Stimulated activated CD4-positive, alpha-beta T cell treated with anti-CD3 and anti-CD28 coated beads, Interleukin-4, amount 100 ng/mL, for 48 hours (primary cell): ENCODE measurements around the gene ZNF627.
A peak's percentile ranks its signal among the peaks of the same experiment; 100 is the strongest.
"Not testable (repeated sequence)": the region's sequence is repeated elsewhere in the genome, so short reads cannot be mapped to it uniquely, and the experiment has no call there.

Source experiments
- DNase-seq, 2 donors: peaks; one replicate each; pipeline ENCODE4 v3.0.0-alpha.2; 2020; ENCODE audit warnings: low read depth in 2 of 2

ZNF627 gene

DNA sequence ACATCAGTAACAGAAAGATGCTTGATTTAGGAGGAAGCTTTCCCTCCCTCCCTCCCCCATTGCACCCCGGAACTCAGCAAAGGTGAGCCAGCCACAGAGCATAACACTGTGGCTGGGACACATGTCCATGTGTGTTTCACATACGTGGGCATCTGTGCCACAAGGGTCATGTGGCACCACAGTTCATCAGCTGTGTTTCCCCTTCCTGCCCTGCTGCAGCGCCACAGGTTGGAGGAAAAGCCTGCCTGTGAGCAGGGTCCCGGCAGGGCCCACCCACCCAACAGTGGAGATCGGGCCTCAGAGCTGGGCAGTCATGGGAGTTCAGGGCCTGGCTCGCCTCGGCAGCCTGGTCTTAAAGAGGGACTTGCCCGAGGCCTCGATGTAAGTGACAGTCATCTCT is 22.6 kb upstream of the ZNF627 start:
- DNase-seq: no peak

DNA sequence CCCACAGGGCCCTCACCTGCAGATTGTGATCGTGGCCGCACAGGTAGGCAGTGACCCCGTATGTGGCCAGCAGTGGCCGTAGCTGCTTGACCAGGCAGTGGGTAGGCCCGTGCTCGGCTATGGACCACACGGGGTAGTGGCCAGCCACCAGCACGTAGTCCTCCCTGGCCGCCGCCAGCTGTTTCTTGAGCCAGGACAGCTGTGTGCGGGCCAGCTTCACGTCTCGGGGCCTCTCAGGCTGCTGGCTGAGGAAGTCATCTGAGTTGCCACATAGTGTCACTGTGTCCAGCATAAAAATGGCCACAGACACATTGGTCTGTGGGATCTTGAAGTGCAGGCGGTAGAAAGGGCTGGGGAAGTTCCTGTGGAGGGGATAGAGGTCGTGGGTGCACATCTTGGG is 21.1 kb upstream of the ZNF627 start:
- DNase-seq: no peak

DNA sequence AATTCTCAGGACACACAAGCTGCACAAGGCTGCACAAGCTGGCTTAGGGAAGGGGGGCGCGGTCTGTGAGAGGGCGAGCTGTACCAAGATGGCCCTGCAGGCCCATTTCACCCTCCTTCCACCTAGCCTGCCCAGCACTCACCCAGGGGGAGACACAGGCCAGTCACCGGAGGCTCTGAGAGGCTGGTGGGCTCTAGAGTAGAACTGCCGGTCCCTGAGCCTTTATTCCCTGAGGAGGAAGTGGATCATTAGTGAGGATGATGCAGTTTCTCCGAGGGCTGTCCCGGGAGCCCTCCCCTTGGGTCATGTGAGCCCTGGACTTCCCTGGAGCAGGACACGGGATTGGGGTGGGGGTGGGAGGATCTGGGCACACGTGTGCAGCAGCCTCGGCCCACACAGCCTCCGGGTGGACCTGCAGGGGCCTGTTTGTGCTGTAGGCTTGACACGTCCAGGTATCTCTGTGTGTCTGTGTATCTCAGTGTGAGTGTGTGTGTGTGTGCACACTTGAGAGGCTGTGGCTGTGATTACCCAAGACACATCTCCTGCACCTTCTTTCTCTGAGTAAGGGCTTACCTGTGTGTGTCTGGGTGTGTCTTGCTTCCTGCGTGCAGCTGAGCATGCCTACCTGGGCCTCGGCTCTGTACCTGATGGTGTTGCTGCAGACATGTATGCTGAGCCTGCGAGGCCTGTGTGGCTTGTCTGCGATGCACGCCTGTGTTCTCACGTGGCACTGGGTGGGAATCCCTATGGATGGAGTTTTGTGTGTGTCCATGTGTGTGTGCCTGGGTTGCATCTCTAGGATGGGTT is 19.6 kb upstream of the ZNF627 start, which contains the start of gene ACP5:
ACP5 (minus strand) TSS at position 195 of the 807 bp plus-strand sequence. CDS start 328 bp downstream, outside the sequence.
- no peak for DNase-seq

DNA sequence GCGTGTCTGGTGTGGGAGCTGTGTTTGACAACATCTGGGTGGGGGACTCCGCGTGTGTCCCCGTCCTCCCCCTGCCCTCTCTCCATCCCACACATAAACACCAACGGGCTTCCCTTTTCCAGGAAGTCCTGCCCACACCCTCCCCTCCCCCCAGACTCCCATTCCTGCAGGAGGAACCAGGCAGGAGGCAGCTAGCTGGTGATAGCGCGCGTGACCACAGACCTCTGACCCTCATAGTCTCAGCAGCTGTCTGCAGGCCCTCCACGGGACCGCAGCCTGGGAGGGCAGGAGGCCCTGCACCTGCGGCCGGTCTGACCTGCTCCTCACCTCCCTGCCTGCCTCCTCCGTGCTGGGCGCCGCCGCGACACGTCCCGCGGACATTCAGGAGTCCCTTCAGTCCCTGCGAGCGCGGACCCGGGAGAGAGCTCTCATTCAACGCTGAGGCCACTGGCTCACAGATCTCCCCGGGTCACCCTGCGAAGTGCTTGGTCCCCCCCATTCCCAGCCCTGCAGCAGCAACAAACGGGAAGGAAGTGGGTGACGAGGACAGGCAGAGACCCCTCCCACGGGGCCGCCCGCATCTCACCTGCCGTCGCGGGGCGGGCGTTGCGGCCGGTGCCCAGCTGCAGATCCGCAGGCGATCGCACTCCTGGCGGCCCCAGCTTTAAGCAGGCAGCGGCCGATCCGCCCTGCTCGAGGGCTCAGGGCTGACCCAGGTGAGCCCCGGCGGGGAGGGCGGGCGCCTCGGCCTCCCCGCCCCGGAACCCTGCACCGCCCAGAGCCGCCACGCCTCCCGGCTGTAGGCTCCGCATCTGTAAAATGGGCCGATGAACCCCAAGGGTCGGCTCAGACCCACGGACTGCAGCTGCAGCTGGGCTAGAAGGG is 18.8 kb upstream of the ZNF627 start:
- no peak for DNase-seq

DNA sequence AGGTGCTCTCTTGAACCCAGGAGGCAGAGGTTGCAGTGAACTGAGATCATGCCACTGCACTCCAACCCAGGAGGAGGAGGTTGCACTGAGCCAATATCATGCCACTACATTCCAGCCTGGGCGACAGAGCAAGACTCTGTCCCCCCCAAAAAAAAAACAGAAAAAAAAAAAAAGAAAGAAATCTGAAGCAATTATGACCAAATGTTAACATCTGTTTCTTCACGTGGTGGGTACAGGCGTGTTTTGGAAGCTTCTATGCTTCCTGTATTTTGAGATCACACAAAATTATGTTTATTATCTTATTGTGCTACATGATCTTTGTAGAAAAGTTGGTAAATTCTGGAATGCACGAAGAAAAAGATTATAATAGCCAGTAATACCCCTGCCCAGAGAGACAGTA is 17.2 kb upstream of the ZNF627 start:
- DNase-seq: no peak

DNA sequence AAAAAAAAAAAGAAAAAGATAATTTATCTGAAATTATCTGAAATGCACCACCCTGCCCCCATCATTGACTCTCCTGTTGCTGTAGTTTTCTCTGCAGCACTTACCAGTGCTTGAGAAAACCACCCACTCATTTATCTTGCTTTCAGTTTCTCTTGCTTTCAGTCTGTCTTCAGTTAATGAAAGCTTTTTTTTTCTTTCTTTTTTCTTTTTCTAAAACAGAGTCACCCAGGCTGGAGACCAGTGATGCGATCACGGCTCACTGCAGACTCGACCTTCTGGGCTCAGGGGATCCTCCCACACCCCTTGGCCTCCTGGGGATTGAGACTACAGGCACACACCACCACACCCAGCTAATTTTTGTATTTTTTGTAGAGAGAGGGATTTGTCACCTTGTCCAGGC is 15.5 kb upstream of the ZNF627 start:
- DNase-seq: no peak

DNA sequence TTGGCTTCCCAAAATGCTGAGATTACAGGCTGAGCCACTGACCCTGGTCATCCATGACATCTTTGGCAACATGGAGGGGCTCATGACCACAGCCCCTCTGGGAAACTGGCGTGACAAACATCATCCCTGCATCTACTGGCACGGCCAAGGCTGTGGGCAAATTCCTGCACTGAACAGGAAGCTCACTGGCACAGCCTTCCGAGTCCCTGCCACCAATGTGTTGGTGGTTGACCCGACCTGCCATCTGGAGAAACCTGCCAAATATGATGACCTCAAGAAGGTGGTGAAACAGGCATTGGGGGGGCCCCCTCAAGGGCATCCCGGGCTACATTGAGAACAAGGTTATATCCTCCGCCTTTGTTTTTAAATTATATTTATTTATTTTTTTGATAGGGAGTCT is 11.0 kb upstream of the ZNF627 start:
- no peak for DNase-seq

DNA sequence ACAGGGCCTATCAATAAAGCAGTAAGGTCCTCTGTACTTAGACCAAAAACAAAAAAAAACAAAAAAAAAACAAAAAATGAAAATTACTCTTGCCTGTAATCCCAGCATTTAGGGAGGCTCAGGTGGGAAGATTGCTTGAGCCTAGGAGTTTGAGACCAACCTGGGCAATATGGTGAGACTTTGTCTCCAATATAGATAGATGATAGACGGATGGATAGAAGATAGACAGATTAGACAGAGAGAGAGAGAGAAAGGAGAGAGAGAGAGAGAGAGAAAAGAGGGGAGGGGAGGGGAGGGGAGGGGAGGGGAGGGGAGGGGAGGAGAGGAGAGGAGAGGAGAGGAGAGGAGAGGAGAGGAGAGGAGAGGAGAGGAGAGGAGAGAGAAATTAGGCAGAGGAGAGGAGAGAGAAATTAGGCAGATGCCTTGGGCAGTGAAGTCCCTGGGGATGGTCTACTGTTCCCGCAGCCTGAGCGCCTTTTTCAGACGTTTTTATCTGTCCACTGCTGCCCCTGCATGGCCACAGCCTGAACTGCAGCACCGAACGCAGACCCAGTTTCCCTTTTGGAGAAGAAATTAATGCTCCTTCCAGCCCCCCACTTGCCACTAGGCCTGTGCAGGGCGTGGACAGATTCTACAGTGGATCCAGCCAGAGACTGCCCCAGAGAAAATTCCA is 9.8 kb upstream of the ZNF627 start:
- peak; percentile 67 to 72 for DNase-seq

DNA sequence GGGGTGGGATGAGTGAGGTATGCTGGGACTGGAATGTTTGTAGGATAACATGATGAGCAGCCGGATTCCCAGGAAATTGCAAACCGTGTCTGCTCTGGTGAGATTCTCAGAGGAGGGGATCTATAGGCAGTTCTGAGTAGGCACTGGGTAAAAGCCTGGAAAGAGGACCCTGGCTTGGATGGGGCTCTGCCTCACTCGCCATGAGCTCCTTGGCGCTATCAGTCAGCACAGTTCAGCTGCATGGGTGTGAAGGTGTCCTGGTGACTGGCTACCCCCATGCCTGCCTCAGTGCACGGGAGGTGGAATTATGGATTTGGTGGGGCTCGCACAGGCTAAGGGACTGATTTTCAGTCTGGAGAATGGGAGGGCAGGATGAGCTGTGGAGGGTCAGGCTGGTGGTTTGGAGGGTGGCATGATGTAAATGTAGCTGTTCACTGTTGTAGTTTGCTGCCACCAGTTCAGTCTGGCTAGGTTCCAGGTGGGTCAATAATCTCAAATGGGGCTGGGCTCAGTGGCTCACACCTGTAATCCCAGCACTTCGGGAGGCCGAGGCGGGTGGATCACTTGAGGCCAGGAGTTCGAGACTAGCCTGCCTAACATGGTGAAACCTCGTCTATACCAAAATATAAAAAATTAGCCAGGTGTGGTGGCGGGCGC is 9.2 kb upstream of the ZNF627 start:
- DNase-seq: no peak

DNA sequence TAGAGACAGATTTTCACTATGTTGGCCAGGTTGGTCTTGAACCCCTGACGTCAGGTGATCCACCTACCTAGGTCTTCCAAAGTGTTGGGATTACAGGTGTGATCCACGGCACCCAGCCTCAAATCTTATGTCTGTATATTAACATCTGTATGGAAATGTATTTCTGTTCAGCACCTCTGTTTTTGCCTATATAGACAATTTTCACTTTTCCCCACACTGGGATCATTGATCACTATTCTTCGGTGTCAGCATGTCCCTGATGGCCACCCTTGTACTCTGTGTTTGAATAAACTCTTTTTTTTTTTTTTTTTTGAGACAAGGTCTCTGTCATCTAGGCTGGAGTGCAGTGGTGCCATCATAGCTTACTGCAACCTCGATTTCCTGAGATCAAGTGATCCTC is 3.2 kb upstream of the ZNF627 start:
- DNase-seq: no peak

DNA sequence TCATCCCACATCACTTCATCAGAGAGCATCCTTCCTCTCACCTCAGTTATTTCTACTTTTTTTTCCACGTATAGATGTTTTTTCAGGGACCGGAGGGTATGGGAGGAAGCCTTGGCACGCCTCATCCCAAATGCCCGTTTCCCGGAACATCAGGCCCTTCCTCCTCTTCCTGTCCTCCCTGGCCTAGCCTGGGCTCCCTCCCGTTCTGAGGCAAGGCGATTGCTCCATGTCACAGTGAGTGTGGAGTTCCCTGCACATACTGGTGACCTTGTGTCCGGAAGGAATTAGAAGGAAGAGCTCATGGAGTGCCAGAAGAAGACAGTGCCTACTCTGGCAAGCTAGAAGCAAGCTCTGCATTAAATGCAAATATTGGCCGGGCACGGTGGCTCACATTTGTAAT is 1.1 kb upstream of the ZNF627 start:
- DNase-seq: no peak

DNA sequence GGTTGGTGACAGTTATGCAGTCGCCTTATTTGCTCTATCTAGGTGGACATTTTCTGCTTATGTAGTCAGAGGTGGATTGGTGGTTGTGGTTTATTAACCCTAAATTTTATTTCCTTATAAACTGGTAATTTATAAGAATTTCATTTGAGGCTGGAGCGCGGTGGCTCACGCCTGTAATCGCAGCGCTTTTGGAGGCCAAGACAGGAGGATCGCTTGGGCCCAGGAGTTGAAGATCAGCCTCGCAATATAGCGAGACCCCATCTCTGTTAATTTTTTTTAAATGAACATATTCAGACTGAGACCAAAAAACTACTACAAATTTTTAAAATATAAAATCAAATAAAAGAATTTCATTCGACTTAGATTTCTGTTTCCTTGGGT is 810 bp downstream of the ZNF627 start:
- no peak for DNase-seq

DNA sequence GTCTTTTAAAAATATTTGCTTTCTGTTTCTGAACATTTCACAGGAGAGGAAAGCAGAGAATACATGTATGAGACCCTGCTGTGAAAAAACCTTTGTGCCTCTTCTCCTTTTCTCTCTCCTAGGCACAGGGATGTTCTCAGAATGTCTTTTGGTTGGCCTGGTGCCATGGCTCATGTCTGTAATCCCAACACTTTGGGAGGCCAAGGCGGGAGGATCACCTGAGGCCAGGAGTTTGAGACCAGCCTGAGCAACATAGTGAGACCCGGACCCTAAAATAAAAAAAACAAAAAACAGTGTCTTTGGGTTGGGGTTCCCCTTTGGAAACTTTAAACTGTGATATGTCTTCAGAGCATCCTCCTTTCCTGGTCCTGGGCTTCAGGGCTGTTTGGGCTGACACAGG is 1.5 kb downstream of the ZNF627 start:
- no peak for DNase-seq

DNA sequence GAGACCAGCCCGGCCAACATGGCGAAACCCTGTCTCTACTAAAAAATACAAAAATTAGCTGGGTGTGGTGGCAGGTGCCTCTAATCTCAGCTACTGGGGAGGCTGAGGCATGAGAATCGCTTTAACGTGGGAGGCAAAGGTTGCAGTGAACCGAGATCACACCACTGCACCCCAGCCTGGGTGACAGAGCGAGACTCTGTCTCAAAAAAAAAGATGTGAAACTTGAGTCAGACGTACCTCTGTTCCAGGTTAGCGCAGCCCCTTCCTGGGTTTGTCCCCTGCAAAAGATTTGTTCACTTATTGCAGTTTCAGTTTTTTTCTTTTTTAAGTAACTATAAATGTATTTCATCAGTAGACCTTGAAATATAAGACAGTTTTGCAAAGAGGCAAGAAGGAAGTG is 2.4 kb downstream of the ZNF627 start:
- DNase-seq: not testable (repeated sequence)

DNA sequence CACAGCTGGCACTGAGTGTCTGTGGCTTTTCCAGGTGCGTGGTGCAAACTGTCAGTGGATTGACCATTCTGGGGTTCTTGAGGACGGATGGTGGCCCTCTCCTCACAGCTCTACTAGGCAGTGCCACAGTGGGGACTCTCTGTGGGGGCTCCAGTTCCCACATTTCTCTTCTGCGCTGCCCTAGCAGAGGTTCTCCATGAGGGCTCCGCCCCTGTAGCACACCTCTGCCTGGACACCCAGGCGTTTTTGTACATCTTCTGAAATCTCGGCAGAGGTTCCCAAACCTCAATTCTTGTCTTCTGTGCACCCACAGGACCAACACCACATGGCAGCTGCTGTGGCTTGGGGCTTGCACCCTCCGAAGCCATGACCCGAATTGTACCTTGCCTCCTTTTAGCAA is 9.2 kb downstream of the ZNF627 start:
- DNase-seq: no peak

DNA sequence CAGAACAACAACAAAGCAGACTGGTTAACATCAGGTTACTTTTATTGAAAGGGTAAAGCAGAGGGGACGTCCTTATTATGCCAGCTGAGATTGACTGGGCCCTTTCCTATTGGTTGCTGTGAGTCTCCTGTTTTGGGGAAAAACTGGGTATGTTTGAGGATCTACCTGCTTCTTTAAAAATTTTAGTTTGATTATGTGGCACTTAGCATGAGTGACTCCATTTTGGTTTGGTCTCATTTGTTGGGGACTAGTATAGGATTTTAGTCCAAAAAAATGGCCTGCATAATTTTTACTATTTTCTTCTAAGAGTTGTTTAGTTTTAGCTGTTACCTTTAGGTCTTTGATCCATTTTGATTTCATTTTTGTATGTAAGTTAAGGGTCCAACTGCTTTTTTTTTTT is 14.4 kb downstream of the ZNF627 start:
- no peak for DNase-seq

DNA sequence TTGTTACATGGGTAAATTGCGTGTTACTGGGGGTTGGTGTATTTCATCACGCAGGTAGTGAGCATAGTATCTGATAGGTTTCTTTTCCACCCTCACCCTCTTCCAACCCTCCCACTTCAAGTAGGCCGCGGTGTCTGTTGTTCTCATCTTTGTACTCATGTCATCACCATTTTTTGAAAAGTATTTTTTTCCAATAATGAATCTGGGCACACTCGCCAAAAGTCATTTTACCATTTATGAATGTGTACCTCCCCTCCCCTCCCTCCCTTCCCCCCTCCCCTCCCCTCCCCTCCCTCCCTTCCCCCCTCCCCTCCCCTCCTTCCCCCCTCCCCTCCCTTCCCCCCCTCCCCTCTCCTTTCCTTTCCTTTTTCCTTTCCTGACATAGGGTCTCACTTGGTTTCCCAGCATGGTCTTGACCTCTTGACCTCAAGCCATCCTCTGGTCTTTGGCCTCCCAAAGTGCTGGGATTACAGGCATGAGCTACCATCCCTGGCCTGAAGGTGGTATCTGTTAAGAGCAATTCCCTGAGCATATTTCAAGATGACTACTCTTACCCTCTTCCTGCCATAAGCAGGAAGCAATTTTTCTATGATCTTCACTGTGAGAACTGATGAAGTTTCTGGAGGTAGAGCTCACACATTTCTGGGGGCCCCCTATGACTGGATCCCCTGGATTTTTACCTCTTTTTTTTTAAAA is 15.7 kb downstream of the ZNF627 start:
- no peak for DNase-seq

DNA sequence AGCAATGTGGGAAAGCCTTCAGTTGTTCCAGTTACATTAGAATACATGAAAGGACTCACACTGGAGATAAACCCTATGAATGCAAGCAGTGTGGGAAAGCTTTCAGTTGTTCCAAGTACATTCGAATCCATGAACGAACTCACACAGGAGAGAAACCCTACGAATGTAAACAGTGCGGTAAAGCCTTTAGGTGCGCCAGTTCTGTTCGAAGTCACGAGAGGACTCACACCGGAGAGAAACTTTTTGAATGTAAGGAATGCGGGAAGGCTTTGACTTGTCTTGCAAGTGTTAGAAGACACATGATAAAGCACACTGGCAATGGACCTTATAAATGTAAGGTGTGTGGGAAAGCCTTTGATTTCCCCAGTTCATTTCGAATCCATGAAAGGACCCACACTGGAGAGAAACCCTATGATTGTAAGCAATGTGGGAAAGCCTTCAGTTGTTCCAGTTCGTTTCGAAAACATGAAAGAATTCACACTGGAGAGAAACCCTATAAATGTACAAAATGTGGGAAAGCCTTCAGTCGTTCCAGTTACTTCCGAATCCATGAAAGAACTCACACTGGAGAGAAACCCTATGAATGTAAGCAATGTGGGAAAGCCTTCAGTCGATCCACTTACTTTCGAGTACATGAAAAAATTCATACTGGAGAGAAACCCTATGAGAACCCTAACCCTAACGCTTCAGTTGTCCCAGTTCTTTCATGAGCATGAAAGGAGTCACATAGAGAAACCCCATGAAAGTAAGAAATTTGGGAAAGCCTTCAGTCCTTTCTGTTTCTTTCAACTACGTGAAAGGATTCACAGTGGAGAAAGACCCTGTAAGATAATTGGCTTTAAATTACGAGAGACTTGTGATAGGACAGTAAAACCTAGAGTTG is 20.1 kb downstream of the ZNF627 start:
- DNase-seq: no peak

DNA sequence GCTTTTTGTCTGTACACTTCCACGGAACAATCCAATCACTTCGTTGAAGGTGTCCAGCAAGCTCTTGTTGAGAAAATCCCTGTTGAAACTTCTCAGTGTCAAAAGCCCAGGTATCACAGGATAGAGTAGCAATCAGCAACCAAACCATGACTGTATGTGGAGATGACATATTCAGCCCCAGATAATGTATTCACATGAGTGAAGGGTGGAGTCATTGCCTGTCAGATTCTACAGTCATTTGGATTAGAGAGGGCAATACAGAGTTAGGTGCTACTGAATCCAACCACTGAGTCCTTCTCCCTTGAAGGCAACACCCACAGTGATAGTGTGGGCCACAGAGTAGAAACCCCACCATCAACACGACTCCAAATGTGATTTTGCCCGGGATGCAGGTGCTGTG is 23.3 kb downstream of the ZNF627 start:
- DNase-seq: no peak

DNA sequence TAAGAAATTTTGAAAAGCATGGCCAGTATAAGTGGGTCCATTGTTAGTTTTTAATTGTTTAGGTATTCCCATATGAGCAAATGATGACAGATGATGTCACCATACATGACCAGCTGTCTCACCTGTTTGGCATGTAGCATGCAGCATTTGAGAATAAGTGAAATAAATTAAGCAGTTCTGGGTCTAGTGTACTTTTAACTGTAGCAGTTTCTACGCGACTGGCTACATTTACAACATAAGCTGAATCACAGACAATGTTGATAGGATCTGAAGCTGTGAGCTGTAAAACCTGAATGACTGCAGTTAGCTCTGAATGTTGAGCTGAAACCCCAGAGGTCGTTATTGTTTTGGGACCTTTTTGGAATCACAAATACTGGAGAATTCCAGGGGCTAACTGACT is 25.1 kb downstream of the ZNF627 start:
- not testable (repeated sequence) for DNase-seq
